ENCODE measurements around the gene PDE4B.

DNA sequence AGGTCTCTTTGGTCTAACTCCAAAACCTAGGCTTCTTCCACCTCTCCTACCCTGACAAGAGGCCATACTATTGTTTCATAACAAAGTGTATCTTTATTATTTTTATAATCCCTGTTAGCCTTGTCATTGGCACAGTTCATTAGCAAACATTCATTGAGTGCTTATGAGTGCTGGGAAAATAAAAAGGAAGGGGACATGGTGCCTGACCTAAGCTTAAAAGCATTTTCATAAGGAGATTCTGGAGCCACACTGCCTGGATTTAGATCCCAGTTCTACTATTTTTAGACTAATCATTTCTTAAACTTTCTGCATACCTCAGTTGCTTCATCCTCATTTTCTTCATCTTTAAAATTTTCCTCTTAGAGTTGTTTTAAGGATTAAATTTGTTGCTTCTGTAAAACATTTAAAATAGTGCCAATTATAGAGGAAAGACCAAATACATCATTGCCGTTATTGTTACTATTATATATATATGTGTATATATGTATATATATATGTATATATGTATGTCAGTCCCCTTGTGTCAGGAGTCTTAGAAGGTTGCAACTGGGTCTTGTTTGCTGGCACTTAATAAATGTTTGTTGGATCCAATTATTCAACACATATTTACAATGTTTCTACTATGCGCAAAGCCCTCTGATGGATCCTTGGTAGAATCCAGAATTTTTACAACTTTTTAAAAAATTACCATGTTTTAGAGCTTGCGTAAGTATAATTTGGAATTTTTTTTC lies 490.4 kb downstream of the PDE4B start:
- TF ChIP-seq, protein P1, sequence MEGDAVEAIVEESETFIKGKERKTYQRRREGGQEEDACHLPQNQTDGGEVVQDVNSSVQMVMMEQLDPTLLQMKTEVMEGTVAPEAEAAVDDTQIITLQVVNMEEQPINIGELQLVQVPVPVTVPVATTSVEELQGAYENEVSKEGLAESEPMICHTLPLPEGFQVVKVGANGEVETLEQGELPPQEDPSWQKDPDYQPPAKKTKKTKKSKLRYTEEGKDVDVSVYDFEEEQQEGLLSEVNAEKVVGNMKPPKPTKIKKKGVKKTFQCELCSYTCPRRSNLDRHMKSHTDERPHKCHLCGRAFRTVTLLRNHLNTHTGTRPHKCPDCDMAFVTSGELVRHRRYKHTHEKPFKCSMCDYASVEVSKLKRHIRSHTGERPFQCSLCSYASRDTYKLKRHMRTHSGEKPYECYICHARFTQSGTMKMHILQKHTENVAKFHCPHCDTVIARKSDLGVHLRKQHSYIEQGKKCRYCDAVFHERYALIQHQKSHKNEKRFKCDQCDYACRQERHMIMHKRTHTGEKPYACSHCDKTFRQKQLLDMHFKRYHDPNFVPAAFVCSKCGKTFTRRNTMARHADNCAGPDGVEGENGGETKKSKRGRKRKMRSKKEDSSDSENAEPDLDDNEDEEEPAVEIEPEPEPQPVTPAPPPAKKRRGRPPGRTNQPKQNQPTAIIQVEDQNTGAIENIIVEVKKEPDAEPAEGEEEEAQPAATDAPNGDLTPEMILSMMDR (IDR thresholded peaks at IDR 0.05): no peak
- TF ChIP-seq POLR2AphosphoS5 (IDR thresholded peaks at IDR 0.05) (no peak), POLR2A (IDR thresholded peaks at IDR 0.05; ENCODE audit: low read depth) (no peak)

All from esophagus muscularis mucosa (tissue), 3 donors.